ENCODE data around the gene HILPDA.

DNA sequence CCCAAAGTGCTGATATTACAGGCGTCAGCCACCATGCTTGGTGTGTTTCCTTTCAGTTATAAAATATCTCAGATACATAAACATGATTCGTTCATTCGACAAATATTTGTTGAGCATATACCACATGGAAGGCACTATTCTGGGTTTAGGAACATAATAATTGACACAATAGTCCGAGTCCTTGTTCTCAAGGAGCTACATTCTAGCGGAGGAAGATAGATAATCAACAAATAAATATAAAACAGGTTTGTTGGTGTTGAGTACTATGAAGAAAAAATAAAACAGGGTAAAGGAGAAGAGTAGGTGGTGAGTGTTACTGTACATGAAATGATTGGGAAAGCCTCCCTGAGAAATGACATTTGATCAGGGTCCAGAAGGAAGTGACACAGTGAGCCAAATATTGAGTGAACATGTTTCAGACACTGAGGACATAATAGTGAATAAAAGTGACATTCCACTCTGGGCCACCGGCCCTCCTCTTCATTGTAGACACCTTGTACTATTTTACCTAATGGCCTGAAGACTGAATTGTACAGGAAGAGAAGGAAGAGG, 6.9 kb upstream of the HILPDA start:
- TF ChIP-seq SPI1 (IDR thresholded peaks at IDR 0.05; ENCODE audit: low read depth, low read length) (no peak), POLR2A (IDR thresholded peaks at IDR 0.05; ENCODE audit: low read depth, low read length) (no peak), POLR2AphosphoS5 (IDR thresholded peaks at IDR 0.05; ENCODE audit: low read depth, low read length) (no peak), POU2F2 (IDR thresholded peaks at IDR 0.05; ENCODE audit: low read depth, low read length) (no peak)

Data from GM12891 (cell line).